Spinal cord (tissue), 10 donors: Measurements from ENCODE around the gene NTHL1. TPM values are rescaled to one million over a fixed set of nuclear protein-coding genes. Genes with fewer than 3 reads are reported as not detected.

Experiments
- DNase-seq, 6 donors: peaks; one replicate each; pipeline versions ENCODE4 v3.0.0 to v3.0.0-alpha.2; 2013 to 2015; ENCODE audit warnings: low spot score in 6 of 6, low read depth in 4 of 6
- H3K27ac ChIP-seq: one replicate; pipeline ENCODE4 v1.5.1; 2013; ENCODE audit warnings: low read depth, low read length, control low read depth
- H3K27me3 ChIP-seq: one replicate; pipeline ENCODE4 v1.6.1; 2013; ENCODE audit warnings: low read length; ENCODE audit not compliant: control insufficient read depth, insufficient read depth
- H3K36me3 ChIP-seq: one replicate; pipeline ENCODE4 v1.6.1; 2013; ENCODE audit warnings: low read length; ENCODE audit not compliant: control insufficient read depth, insufficient read depth
- H3K4me1 ChIP-seq: one replicate; pipeline ENCODE4 v1.6.1; 2013; ENCODE audit warnings: low read length; ENCODE audit not compliant: control insufficient read depth, insufficient read depth
- H3K4me3 ChIP-seq: one replicate; pipeline ENCODE4 v1.5.1; 2013; ENCODE audit warnings: low read depth, low read length, control low read depth
- H3K9me3 ChIP-seq: one replicate; pipeline ENCODE4 v1.6.1; 2013; ENCODE audit warnings: low read length; ENCODE audit not compliant: control insufficient read depth, insufficient read depth
- WGBS: methylation state at CpG from one replicate; pipeline ENCODE4 v1.1.5; 2013; ENCODE audit warnings: missing lambda C conversion rate; ENCODE audit not compliant: insufficient coverage; 5-methylcytosine and 5-hydroxymethylcytosine counted together
- polyA plus RNA-seq, 2 donors: library from polyadenylated mRNA; unstranded; fragments of 120-200 nt; gene quantifications; one replicate each; pipeline ENCODE4 v1.2.1, GENCODE V29; 2013; ENCODE audit not compliant: insufficient read length in 2 of 2
- total RNA-seq, 2 donors: library from RNA; depleted of rRNA in 1 of 2; stranded (reverse); fragments of 120-200 nt in 1 of 2; fragments of >200 nt in 1 of 2; gene quantifications; one replicate each; pipeline versions ENCODE4 v1.2.3 to v1.2.4, GENCODE V29; 2013 to 2014
- donor health status: healthy.

NTHL1 gene
- total and polyA plus RNA-seq, 4 donors: 19.7 to 42.1 (median 37.2) TPM

DNA sequence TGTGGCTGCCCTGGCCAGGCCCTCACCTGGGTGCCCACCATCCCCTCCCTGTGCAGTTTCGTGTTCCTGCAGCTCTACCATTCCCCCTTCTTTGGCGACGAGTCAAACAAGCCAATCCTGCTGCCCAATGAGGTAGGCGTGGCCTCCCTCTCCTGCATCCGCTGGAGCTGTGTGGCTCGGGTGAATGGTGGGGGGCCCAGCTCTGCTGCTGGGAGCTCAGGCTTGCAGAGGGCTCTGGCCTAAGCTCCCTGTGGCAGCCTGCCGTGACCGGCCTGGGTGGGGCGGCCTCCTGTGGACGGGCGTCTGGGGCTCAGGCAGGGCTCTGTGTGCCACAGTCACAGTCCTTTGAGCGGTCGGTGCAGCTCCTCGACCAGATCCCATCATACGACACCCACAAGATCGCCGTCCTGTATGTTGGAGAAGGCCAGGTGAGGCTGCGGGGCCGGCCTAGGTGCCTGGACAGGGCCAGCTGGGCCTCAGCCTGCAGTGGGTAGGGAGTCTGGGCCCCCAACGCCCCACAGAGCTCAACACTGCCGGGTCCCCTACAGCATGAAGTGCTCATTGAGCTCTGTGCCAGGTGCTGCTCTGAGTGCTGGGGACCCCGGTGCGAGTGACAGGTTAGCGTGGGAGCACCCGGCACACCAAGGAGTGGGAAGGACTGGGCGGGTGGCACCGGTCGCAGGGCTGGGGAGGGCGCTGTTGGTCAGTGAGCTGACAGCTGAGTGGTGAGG lies 37.4 kb upstream of the NTHL1 start:
- Histone ChIP-seq H3K4me1 (no peaks in the 10 kb centered on the region), H3K9me3 (no peaks in the 10 kb centered on the region), H3K4me3 (no peak overlapping the region), H3K36me3 (peaks cover 100% of the 10 kb centered on the region), H3K27ac (no peak overlapping the region), H3K27me3 (no peaks in the 10 kb centered on the region)
- DNase-seq: no peak
- WGBS: 90% methylated on average over 29 of the region's 29 CpGs

GRCh38 chr16:2083876-2084780 lies 36.5 kb upstream of the NTHL1 start:
- no peak for DNase-seq
- H3K27ac ChIP-seq: no peak overlapping the region
- peaks cover 100% of the 10 kb centered on the region for H3K36me3 ChIP-seq
- no peaks in the 10 kb centered on the region for H3K27me3 ChIP-seq
- H3K9me3 ChIP-seq: no peaks in the 10 kb centered on the region
- WGBS: 91% methylated on average over 44 of the region's 44 CpGs
- H3K4me1 ChIP-seq: no peaks in the 10 kb centered on the region
- H3K4me3 ChIP-seq: no peak overlapping the region

GRCh38 chr16:2083409-2083808 lies 35.8 kb upstream of the NTHL1 start:
- no peak overlapping the region for H3K27ac ChIP-seq
- no peak for DNase-seq
- peaks cover 100% of the 10 kb centered on the region for H3K36me3 ChIP-seq
- 93% methylated on average over 19 of the region's 19 CpGs for WGBS
- no peaks in the 10 kb centered on the region for H3K27me3 ChIP-seq
- no peaks in the 10 kb centered on the region for H3K9me3 ChIP-seq
- H3K4me3 ChIP-seq: no peak overlapping the region
- no peaks in the 10 kb centered on the region for H3K4me1 ChIP-seq

DNA sequence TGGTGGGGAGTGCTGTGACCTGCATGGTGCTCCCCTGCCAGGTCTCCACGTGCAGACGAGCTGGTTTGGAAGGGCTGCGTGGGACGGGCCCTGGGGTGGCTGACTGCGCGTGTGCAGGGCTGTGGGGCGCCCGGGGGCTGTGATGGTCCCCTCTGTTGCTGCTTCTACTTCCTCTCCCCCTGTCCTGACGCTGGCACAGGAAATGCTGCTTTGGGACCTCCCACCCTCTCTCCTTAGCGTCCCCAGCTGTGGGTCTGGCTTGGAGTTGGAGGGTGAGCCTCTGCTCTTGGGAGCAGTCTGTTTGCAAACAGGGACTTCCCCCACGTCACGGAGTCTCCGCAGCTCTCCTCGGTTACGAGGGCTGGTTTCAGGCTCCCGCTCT lies 35.3 kb upstream of the NTHL1 start:
- Histone ChIP-seq H3K4me3 (no peak overlapping the region), H3K27ac (no peak overlapping the region), H3K36me3 (peaks cover 100% of the 10 kb centered on the region), H3K9me3 (no peaks in the 10 kb centered on the region), H3K4me1 (no peaks in the 10 kb centered on the region), H3K27me3 (no peaks in the 10 kb centered on the region)
- DNase-seq: no peak
- 87% methylated on average over 10 of the region's 16 CpGs for WGBS

DNA sequence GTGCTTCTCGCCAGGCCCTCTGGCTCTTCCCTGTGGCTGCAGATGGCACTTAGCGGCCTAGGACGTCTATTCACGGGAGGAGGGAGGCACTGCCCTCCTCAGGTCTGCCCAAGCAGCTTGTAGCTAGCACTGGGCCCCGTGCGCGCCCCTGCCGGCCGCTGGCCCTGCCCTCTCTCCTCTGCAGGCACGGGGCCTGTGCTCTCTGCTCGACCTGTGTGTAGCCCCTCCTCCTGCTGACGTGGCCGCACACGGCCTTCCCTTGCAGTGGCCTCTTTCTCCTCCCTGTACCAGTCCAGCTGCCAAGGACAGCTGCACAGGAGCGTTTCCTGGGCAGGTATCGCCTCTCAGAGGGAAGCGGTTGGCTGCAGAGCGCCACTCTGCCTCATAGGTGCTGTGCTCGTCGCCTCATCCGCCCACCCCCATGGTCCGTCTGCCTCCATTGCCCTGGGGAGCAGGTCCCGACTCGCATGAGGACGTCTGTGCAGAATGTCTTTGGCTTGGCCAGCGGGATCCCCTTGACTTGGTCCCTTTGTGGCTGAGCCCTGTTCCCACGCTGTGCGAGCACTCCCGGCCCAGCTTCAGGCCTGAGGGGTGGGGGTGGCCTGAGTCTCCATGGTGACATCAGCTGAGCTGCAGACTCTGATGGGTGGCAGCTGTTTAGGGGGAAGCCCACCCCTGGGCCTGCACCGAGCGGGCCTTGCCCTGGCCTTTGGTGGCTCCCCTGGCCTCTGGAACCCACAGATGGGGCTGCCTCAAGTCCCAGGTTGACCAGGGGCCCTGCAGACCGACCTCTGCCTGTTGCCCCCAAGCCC lies 34.7 kb upstream of the NTHL1 start:
- DNase-seq: no peak
- no peak overlapping the region for H3K27ac ChIP-seq
- H3K4me3 ChIP-seq: no peak overlapping the region
- H3K27me3 ChIP-seq: no peaks in the 10 kb centered on the region
- WGBS: 78% methylated on average over 28 of the region's 32 CpGs
- H3K36me3 ChIP-seq: peaks cover 100% of the 10 kb centered on the region
- no peaks in the 10 kb centered on the region for H3K9me3 ChIP-seq
- no peaks in the 10 kb centered on the region for H3K4me1 ChIP-seq

DNA sequence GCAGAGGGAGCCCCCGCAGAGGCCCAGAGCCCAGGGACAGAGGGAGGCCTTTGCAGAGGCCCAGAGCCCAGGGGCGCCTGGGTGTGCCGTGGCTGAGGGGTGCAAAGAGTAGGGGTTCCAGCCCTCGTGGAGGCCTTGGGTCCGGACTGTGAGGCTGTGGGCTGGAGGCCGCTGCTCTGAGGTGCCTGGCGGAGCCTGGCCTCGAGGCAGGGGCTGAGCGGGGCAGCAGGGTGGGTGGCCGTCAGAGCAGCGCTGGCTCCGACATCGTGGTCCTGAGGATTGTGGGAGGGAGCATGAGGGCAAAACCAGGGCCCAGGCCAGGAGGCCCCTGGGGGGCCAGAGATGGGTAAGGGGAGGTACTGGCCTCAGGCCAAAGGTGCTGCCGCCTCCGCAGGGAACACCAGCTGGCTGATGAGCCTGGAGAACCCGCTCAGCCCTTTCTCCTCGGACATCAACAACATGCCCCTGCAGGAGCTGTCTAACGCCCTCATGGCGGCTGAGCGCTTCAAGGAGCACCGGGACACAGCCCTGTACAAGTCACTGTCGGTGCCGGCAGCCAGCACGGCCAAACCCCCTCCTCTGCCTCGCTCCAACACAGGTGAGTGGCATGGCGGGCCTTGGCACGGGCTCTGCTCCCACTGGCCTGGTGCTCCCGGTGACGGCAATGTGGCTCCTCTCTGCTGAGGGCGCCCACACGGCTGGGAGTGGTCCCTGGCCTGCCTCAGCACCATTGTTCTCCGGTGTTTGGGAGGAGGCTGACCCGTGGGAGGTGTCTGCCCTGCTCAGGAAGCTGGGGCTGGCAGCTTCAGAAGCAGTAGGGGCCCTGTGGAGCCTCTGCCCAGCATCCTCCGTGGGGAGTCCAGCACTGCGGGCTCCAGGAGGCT lies 33.8 kb upstream of the NTHL1 start:
- no peak overlapping the region for H3K27ac ChIP-seq
- WGBS: 84% methylated on average over 33 of the region's 35 CpGs
- H3K36me3 ChIP-seq: peaks cover 100% of the 10 kb centered on the region
- no peaks in the 10 kb centered on the region for H3K9me3 ChIP-seq
- H3K4me1 ChIP-seq: no peaks in the 10 kb centered on the region
- no peaks in the 10 kb centered on the region for H3K27me3 ChIP-seq
- DNase-seq: no peak
- H3K4me3 ChIP-seq: no peak overlapping the region

DNA sequence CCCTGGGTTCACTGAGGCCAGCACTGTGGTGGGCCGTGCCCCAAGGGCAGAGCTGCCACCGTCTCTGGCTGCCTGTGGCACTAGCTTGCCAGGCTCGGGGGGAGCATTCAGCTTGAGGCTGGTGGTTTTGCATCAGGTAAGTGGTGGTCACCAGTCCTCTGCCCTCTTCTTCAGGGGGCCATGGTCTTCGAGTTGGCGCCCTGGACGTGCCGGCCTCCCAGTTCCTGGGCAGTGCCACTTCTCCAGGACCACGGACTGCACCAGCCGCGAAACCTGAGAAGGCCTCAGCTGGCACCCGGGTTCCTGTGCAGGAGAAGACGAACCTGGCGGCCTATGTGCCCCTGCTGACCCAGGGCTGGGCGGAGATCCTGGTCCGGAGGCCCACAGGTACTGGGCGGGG lies 32.4 kb upstream of the NTHL1 start:
- Histone ChIP-seq H3K4me3 (no peak overlapping the region), H3K36me3 (peaks cover 100% of the 10 kb centered on the region), H3K9me3 (no peaks in the 10 kb centered on the region), H3K4me1 (no peaks in the 10 kb centered on the region), H3K27me3 (no peaks in the 10 kb centered on the region), H3K27ac (no peak overlapping the region)
- 95% methylated on average over 16 of the region's 16 CpGs for WGBS
- DNase-seq: no peak

DNA sequence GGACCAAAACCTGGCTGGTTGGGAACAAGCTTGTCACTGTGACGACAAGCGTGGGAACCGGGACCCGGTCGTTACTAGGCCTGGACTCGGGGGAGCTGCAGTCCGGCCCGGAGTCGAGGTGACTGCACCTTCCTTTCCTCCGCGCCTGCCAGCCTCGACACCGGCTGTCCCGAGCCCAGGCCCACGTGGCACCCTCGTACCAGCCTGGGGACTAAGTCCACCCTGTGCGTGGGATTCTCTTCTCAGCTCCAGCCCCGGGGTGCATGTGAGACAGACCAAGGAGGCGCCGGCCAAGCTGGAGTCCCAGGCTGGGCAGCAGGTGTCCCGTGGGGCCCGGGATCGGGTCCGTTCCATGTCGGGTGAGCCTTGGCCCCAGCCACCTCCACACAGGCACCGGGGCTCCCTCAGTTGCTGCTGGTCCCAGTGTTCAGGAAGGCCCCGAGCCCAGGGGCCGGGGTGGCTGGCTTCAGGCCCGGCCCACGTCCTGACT lies 31.7 kb upstream of the NTHL1 start:
- Histone ChIP-seq H3K9me3 (no peaks in the 10 kb centered on the region), H3K4me3 (no peak overlapping the region), H3K27me3 (no peaks in the 10 kb centered on the region), H3K4me1 (no peaks in the 10 kb centered on the region), H3K36me3 (peaks cover 100% of the 10 kb centered on the region), H3K27ac (no peak overlapping the region)
- 97% methylated on average over 30 of the region's 30 CpGs for WGBS
- no peak for DNase-seq

- no peak for DNase-seq
- H3K4me1 ChIP-seq: no peaks in the 10 kb centered on the region
- no peak overlapping the region for H3K4me3 ChIP-seq
- H3K27me3 ChIP-seq: no peaks in the 10 kb centered on the region
- no peaks in the 10 kb centered on the region for H3K9me3 ChIP-seq
- no peak overlapping the region for H3K27ac ChIP-seq
- peaks cover 100% of the 10 kb centered on the region for H3K36me3 ChIP-seq
- 93% methylated on average over 23 of the region's 23 CpGs for WGBS
Observed at GRCh38 chr16:2078691-2079090, 31.1 kb upstream of the NTHL1 start.
